ENCODE results near the gene SHB.

The SHB gene

DNA sequence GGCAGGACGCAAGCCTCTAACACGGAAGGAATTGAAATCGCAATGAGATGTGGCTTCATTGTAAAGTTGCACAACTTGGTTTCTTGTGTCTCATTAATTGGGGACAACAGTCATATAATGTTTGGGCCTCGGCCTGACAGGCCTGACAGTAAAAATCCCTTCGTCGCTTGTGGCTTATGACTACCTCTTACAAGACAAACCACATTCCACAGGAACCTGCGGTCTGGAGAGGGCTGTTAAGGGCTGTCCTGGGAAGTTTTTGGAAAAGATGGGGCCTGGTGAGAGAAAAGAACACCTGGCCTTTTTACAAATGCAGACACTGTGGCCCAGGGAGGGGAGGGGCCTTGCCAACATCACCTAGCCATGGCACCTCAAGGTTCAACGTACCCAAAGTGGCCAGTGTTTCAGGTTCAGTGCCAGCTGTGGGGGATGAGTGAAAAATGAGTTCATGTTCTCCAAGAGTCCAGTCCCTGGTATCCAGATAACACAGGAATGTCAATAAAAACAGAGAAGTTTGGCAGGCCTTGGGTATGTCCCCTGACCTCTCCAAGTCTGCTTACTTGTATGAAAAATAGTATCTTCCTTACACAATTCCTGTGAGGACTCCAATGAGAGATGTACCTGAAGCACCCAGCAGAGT lies 22.2 kb downstream of the SHB start:
- TF ChIP-seq, protein P1, sequence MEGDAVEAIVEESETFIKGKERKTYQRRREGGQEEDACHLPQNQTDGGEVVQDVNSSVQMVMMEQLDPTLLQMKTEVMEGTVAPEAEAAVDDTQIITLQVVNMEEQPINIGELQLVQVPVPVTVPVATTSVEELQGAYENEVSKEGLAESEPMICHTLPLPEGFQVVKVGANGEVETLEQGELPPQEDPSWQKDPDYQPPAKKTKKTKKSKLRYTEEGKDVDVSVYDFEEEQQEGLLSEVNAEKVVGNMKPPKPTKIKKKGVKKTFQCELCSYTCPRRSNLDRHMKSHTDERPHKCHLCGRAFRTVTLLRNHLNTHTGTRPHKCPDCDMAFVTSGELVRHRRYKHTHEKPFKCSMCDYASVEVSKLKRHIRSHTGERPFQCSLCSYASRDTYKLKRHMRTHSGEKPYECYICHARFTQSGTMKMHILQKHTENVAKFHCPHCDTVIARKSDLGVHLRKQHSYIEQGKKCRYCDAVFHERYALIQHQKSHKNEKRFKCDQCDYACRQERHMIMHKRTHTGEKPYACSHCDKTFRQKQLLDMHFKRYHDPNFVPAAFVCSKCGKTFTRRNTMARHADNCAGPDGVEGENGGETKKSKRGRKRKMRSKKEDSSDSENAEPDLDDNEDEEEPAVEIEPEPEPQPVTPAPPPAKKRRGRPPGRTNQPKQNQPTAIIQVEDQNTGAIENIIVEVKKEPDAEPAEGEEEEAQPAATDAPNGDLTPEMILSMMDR (conservative IDR thresholded peaks at IDR 0.05), result no peak
- peak overlapping the region; percentile 98 for H3K27ac ChIP-seq

- H3K27ac ChIP-seq, result peak overlapping the region; percentile 98
These were observed 23.1 kb downstream of the SHB start for GRCh38 chr9:38045939-38046338.

DNA sequence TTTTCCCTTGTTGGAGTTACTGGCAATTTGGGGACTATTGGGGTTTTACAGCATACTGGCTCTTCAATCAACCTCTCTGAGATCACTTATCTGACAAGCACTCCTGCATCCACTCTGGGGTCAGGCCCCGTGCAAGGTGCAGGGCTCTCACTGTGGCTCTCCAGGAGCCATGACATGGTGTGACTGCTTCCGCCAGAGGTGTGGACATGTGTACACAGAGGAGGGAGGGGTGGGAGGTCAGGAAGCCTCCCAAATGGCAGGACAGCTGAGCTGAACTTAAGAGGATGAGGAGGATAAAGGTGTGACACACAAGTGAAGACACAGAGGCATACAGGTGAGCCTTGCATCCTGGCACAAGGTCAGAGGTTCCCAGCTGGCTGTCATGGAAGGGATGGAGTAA lies 24.3 kb downstream of the SHB start:
- peak overlapping the region; percentile 98 for H3K27ac ChIP-seq

DNA sequence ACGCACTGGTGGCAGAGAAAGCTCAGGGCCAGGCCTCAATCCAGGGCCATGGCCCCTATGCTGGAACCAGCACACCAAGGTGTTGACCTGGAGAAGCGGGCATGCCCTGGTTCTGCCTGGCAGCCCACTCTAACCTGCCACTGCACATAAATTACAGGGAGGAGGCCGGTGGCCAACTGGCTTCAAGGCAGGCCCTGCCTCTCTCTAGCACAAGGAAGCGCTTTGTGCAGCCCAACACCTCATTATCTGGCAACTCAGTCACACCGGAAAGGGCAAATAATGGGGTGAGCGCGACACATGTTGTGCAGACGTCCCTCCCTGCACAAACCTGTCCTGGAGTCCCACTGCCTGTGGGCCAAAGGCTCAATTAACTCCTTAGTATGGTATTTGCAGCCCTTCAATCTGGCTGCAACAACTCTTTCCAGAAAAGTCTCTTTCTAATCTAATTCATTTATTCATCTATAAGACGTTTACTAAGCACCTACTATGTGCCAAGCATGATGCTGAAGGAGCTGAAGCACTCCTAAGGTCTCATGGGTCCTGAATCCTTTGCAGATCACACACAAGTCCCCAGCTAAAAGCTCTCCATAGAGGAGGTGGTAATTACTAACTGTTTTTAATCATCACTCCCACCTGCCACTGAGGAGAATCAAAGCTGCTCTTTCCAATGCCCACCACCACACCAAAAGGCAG lies 24.9 kb downstream of the SHB start:
- peak overlapping the region; percentile 98 for H3K27ac ChIP-seq
- TF ChIP-seq, protein P1 (conservative IDR thresholded peaks at IDR 0.05), result no peak

More for the DNA sequence above, 24.3 kb downstream of the SHB start:
- TF ChIP-seq, protein P1 (conservative IDR thresholded peaks at IDR 0.05), result no peak

DNA sequence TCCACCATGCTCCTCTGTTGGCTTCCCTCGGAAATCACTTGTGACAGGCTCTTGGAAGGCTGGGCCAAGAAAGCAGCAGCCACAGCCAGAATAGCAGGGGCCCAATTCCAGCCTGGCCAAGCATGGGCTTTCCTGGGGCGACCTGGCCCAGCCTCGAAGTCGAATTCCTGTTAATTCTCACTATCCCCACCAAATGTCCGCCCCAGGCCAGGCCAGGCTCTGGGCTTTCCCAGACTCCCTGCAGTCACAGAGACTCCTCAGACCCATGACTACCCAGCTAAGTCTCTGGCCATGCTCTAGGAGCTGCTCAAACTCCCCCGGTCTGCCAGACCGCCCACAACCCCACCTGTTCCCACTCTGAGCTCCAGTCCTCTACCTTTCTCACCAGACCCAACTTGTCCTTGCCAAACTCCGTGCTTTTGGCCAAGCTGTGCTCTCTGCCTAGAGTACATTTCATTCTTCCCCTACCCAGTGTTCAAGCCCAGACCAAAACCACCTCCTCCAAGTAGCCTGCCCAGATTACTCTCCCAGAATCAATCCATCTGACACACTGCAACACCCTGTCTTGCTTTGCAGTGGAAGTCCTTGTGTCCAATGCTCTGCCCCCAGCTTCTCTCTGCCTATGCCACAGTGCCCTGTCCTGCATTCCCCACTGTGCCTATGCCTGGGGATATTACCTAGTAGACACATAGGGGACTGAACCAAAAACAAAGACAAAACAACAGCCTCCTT lies 26.2 kb downstream of the SHB start:
- peak overlapping the region; percentile 98; the same call in 1 of the 2 replicates for H3K27ac ChIP-seq
- TF ChIP-seq, protein P1 (conservative IDR thresholded peaks at IDR 0.05), result no peak

- H3K27ac ChIP-seq, result no peak overlapping the region
- TF ChIP-seq, protein P1 (conservative IDR thresholded peaks at IDR 0.05), result no peak
These were observed 27.3 kb downstream of the SHB start for GRCh38 chr9:38041564-38042243.

GRCh38 chr9:38039907-38040682 lies 28.9 kb downstream of the SHB start:
- peak overlapping the region; percentile 23; the same call in 1 of the 2 replicates for H3K27ac ChIP-seq

More at GRCh38 chr9:38039907-38040682, 28.9 kb downstream of the SHB start:
- TF ChIP-seq, protein P1 (conservative IDR thresholded peaks at IDR 0.05), result no peak
